GM18520 (cell line): Measurements from ENCODE around the gene SEC61B.
A peak's percentile ranks its signal among the peaks of the same experiment; 100 is the strongest.
"Not testable (repeated sequence)": the region's sequence is repeated elsewhere in the genome, so short reads cannot be mapped to it uniquely, and the experiment has no call there.

Experiments
- ATAC-seq: cut with Tn5 transposase; IDR thresholded peaks from one replicate; pipeline ENCODE4 v1.9.1; 2021; ENCODE audit not compliant: unreplicated experiment

The SEC61B gene

DNA sequence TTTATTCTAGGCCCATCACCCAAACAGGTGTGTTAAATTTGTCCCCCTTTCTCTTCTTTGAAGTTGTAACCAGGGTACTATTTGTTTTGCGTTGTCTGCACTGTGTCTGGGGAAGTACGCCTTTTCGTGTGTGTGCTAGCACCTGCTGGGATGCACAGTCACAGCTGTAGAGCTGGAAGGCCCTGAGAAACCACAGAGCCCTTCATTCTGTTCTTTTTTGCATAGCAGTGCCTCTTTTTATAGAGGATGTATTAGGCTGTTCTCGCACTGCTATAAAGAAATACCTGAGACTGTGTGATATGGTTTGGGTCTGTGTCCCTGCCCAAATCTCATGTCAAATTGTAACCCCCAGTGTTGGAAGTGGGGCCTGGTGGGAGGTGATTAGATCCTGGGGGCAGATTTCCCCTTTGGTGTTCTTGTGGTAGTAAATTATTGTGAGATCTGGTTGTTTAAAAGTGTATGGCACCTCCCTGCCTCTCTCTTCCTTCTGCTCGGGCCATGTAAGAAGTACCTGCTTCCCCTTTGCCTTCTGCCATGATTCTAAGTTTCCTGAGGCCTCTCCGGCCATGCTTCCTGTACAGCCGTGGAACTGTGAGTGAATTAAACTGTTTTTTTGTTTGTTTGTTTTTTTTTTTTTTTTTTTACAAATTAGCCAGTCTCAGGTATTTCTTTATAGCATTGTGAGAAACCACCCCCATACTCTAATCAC, 14.0 kb downstream of the SEC61B start:
- peak; percentile 90 for ATAC-seq

DNA sequence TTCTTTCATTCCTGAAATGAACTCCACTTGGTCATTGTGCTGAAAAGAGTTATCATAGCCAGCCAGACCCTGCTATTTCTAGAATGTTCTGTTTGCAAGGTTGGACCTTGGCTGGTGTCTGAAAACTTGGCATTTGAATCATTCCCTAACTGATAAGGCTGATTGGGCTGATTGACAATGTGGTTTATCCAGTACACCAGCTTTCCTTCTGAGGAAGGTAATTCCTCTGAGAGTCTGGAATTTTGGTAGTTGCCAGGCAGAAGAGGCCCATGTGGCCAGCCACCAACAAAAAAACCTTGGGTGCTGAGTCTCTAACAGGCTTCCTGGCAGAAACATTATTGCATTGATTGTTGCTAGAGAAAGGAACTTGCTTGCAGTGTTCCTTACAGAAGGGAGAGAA, 15.3 kb downstream of the SEC61B start:
- ATAC-seq: no peak

DNA sequence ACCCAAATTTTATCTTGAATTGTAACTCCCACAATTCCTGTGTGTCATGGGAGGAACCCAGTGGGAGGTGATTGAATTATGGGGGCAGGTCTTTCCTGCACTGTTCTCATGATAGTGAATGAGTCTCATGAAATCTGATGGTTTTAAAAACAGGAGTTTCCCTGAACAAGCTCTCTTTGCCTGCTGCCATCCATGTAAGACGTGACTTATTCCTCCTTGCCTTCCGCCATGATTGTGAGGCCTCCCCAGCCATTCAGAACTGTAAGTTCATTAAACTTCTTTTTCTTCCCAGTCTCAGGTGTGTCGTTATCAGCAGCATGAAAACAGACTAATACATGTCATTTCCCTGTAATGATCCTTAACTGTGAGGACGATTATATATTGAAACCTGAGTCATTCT, 15.8 kb downstream of the SEC61B start:
- not testable (repeated sequence) for ATAC-seq

DNA sequence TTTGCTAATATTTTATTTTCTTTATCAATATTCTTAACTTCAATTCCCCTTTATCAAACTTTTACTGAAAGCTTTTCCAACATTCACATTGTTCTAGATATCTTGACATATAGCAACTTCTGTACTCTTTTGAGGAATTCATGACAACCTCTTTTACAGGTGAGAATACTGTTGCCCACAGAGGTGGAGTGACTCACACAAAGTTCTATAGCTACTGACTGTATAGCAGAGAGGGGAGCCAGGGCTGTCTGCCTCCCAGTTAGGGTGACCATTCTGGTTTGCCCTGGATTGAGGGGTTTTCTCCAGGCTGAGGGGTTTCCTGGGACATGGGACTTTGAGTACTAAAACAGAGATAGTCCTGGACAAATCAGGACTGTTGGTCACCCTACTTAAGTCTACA, 16.2 kb downstream of the SEC61B start:
- ATAC-seq: no peak

DNA sequence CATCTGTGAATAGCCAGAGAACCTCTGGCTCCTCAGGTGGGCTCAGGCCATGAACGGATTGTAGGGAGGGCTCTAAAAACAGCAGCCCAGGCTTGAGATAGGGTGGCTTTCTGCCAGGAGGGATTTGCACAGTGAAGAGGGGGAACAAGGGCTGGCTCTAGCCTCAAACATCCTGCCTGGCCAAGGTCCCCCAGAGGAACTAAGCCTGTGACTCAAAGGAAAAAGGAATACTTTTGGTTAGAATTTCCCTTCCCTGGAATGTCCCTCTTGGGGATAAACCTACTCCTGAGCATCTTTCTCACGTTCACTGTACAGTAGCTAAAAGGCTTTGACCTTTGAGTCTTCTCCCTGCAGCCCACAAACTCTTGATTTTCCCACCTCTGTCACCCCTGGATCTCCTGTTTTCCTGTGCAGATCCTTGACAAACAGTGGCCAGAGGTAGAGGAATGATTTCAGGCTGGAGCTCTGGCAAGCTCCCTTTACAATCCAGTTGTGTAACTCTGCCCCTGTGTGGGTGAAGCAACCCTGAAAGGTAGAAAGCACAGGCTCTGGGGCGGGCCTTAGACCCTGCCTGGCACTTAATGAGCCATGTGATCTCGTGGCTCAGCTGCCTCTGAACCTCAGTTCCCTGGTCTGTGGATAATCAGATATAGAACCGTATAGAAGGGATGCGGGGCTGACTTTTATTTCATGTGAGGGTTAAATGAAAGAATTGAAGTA, 17.4 kb downstream of the SEC61B start:
- no peak for ATAC-seq

DNA sequence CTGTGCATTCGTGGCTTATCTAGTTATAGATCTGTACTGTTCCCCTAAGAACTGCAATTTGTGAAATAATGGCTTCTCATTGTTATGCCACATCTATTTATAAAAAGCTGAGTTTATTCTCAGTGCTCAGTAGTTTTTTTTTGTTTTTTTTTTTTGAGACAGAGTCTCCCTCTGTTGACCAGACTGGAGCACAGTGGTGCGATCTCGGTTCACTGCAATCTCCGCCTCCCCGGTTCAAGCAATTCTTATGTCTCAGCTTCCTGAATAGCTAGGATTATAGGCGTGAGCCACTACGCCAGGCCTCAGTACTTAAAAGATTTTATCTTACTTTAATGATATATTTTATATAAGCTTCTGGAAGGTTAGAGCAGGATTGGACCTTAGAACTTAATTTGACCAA, 19.0 kb downstream of the SEC61B start:
- no peak for ATAC-seq

DNA sequence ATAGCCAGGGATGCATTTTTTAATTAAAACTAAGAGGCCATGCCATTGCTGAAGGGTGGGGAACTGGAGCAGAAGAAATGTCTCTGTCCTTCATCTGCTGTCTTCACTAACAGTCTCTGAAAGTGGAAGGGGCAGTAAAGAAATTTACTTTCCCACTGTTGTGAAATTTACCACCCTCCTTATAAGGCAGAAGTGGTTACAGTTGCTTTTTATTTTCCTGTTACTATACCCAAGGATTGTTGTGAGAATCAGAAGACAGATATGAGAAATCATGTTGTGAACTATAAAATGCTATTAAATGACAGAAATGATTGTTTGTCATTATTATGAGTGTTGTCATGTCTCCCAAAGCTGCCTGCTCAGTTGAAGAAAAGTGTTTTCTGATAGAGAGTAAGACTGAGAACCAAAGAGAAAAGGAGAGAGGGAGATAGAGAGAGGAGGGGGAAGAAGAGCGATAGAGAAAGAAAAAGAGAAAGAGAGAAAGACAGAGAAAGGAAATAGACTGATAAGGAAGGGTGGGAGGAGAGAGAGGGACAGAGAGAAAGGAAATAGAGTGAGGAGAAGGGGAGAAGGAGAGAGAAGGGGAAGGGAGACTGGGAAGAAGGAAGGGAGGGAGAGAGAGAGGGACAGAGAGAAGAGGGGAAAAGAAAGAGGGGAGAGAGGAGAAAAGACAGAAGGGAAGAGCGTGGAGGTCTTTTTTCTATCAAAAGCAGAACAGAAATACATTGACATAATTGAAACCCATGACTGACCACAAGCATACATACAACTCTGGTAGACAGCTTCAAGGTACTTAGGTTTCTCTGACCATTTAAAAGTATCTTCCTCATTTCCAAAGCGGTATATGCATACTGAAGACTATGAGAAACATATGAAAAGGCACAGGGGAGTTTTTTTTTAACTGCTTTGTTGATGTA, 22.5 kb downstream of the SEC61B start:
- peak; percentile 96 for ATAC-seq

DNA sequence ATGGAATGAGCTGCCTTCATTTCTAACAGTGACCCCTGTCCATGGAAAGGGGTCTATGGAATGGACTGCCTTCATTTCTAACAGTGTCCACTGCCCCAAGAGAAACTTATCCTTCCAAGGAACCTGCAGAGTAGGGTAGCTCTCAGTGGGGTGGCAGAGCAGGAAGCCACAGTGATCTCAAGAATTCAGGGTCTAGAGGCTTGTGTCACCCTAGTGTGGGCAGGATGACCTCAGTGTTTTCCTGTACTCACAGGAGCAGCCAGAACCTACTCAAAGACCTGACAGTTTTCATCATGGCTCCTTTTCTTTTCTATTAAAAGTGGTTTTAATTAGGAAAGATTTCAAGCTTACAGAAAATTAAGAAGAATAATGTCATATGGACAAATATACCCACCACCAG, 27.5 kb downstream of the SEC61B start:
- no peak for ATAC-seq

DNA sequence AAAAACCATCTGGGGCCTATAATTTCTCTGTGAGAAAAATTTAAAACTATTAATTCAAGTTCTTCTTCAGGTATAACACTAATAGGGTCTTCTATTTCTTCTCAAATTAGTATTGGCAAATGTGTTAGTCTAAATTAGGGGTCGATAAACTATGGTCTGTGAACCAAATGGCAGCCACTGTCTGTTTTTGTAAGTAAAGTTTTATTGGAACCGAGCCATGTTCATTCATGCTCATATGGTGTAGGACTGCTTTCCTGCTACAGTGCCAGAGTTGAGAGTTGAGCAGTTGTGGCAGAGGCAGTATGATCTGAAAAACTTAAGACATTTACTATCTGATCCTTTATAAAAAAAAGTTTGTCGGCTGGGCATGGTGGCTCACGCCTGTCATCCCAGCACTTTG, 29.1 kb downstream of the SEC61B start:
- no peak for ATAC-seq

DNA sequence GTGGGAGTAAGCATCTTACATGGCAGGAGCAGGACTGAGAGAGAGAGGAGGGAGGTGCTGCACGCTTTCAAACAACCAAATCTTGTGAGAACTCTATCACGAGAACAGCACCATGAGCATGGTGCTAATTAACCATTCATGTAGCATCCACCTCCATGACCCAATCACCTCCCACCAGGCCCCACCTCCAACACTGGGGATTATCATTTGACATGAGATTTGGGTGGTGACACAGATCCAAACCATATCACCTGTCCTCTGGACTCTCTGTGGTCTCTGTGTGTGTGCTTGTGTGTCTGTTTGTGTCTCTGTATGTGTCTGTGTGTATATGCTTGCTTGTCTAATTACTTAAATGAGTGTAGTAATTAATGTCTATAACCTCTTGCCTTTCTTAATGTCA, 31.1 kb downstream of the SEC61B start:
- ATAC-seq: peak; percentile 38

DNA sequence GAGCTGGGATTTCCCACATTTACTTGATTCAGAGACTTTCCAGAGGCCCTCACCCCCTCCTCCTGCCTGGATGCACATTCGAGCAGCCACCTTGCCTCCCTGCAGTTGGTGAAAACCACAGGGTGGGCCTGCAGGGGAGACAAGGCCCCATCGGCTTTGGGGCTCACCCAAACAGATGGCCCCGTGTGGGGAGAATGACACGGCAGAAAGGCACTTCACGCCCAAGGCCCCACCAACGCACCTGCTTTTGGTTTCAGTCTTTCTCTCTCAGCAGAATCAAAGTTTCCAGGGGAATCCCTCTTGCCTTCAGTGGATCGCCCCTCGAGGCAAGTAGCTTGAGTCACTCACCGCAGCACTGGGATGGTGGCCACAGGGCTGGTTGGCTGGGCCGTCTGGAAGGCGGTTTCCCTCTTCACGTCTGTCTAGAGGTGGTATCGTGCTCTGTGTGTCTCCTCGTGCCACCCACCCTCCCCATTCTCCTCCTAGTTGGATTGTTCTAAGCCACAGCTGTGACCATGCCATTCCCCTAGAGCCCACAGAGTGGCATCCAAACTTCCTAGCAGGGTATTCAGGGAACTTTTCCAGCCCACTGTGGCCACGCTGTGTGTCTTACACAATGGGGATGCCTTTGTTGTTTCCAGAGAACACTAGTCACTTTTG, 31.8 kb downstream of the SEC61B start:
- peak; percentile 73 for ATAC-seq

DNA sequence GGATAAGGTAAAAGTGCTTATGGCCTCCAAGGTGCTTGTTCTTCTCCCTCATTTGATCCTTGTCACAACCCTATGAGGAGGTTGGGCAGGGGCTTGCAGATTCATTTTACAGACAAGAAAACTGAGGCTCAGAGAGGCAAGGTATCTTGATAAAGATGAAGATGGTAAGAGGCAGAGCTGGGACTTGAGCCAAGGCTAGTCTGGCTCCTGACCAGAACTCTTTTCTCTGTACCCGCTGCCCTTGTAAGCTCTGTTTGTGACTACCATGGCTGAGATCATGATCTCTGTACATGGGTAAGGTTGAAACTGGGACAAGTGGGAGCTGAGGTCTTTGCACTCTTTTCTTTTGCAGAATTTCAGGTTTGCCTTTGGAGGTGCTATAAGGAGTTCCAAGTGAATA, 33.6 kb downstream of the SEC61B start:
- ATAC-seq: no peak

DNA sequence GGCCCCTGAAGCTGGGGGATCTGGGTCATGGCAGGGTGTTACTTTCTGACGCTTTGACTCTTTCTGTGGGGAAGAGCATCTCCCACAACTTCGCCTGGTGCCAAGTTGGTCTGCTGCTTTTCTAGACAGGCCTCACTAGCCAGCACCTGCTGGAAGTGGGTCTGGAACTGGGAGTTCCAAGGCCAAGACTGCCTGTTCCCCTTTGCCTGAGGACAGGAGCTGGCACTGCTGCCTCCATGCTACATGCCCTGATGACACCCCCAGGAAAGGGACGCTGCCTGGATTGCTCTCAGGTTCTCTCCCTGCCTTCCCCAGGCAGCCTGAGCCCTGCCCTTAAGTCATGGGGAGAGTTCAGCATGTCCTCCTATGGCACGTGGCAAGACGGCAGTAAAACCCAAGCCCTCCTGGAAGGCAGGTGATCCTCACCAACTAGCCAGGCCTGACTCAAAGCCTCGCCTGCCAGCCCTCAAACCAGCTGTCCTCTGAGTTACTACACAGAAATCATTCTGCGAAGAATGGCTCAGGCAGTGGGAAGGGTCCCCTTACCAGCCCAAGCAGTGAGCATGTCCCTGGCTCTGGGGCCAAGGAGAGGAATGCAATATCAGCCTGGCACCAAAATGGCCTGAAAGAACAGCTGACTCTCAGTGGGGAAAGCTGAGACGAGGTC, 35.8 kb downstream of the SEC61B start:
- ATAC-seq: no peak

DNA sequence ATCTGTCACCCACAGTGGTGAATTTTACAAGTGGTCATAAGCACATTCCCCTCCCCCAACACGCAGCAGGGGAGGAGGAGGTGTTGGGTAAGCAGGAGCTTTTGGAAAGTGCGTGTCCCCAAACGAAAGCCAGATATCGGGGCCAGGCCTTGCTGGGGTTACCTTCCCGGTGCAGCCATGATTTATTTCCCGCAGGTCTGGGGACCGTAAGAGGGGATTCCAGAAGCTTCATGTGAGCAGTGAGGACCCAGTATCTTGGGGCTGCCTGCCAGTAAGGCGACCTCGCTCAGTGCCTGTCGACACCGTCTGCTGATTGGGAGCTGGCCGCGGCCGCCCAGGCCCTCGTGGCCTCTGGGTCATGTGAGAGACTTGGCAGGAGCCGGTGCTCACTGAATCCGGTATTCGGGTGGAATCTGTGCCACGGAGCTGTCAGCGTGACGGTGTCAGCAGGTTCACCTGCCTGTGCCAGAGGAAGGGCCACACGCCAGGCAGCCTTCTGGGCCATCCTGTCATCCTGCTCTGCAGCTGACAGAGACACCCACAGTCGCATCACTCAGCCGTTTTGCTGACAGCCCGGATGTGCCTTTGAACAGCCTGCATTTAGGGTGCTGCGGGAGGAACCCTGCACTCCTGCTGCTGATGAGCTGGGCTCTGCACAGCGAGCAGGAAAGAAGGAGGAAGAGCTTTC, 37.3 kb downstream of the SEC61B start:
- ATAC-seq: no peak

DNA sequence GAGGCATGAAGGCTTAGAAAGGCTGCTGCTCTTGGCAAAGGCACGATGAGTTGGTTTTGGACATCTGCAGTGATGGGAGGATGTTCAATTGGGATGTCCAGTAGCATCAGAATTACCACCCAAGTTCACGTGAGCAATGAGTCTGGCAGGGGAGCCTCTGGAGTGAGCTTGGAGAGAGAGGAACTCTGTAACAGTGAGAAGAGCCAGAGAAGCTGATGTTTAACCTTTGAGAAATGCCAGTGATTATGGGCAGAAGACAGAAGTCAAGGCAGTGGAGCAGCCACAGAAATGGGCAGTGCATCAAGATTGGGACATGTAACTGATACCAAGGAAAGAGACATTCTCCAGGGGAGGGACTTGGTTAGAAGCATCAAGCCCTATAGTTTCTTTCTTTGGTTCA, 39.8 kb downstream of the SEC61B start:
- ATAC-seq: no peak

DNA sequence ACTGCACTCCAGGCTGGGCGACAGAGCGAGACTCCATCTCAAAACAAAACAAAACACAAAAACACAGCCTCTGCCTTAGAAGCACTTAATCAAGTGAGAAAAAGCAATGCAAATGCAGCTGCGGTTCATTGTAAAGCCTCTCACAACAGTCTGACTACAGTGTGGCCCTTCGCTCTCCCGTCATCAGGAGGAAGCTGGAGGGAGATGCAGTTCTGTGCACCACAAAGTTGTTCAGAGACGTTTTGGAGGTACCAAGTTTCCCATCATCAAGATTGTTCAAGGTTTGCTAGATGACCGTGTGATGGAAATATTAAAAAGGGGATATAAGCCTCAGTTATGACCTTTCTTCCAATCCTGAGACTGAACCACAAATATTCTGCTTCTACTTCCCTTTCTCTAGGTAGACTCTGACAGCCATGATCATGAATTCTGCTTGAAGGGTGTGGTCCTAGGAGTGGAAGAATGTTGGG, 40.9 kb downstream of the SEC61B start:
- ATAC-seq: peak; percentile 56

DNA sequence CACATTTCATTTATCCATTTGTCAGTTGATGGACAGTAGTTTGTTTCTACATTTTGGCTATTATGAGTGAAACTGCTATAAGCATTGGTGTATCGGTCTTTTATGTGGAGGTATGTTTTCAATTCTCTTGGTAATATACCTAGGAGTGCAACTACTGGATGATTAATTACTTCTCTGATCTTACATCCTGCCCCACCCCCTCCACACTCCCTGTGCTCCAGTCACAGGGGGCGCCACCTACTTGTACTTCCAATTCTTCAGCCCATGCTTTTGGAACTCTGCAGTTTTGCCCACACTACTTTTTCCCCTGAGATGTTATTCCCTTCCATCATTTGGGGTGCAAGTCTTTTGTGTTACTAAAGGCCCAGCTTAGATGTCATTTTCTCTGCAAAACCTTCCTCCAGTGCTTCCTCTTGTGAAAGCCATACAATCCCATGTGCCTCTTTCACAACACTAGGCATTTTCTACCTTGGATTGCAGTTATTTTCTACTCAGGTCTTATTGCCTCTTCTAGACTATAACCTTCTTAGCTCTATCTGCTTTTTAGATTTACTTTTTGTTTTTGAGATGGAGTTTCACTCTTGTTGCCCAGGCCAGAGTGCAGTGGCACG, 42.1 kb downstream of the SEC61B start:
- no peak for ATAC-seq

DNA sequence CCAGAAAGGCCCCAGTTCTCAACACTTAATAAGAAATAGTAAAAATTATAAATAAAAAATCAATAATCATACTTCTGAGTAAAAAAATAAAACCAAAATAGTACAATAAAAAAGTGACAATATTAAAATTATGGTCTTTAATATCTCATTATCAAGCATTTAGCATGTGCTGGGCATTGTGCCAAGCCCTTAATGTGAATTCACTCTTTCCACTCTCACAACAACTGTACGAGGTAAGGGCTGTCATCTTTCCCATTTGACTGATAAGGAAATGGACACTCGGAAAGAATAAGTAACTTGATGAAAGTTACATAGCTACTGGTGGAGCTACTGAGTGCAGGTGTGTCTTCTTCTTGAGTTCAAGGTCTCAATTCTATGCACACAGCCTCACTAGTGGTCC, 43.6 kb downstream of the SEC61B start:
- no peak for ATAC-seq

DNA sequence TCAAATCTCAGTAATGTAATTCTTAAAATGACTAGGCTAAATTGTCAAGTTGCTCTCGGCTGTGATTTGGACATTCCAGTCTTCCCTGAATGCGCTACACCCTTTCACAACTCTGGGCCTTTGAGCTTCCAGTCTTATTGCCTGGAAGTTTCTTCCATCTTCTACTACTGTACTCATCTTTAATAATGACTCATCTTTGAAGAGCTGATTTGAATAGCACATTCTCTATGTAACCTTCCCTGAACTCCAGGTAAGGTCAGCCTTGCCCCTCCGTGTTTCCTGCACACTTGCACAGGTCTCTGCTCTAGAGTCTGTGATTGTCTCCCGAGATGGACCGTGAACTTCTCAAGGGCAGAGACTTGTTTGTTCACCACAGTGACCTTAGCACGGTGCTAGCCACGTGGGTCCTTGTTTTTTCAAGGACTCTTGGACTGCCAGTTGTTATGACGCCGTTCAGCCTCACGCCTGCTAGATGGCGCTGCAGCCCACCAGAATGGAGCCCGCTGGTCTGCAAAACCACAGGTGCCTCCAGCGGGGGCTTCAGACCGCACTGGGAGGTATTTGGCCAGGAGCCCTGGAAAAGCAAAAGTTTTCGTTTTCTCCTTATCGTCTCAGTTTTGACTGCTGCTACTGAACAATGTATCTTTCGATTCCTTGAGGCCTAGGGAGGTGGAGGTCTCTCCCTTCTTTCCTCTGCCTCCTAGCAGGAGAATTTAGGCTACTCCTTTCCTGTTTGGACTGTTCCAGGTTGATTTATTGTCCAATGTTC, 44.4 kb downstream of the SEC61B start:
- ATAC-seq: peak; percentile 52
